Coronary artery (tissue), 2 donors: ENCODE measurements around the gene SP140.

Experiments
- DNase-seq: peaks from one replicate; pipeline ENCODE4 v3.0.0-alpha.2; 2017; ENCODE audit warnings: low spot score
- H3K27ac ChIP-seq, 2 donors: fragments of 200-600 bp; sonication (generic); one replicate each; pipeline ENCODE4 v1.5.1; 2016 to 2019
- H3K4me3 ChIP-seq: fragments of 200-600 bp; sonication (generic); 2 replicates; pipeline ENCODE4 v1.5.1; 2016; ENCODE audit warnings: mild to moderate bottlenecking, moderate library complexity
- CTCF ChIP-seq: fragments of 200-600 bp; sonication (generic); IDR thresholded peaks from one replicate; pipeline ENCODE4 v1.5.1; 2019; ENCODE audit warnings: antibody characterized with exemption

Gene SP140

GRCh38 chr2:230202430-230203109, 23.0 kb upstream of the SP140 start:
- DNase-seq = no peak
- no peak overlapping the region for H3K4me3 ChIP-seq
- no peak overlapping the region for H3K27ac ChIP-seq
- no peak for TF ChIP-seq CTCF

- TF ChIP-seq CTCF = no peak
- Histone ChIP-seq H3K27ac (no peak overlapping the region), H3K4me3 (no peak overlapping the region)
- DNase-seq = no peak
These were observed 22.3 kb upstream of the SP140 start for GRCh38 chr2:230203110-230203676.

- DNase-seq = no peak
- no peak for TF ChIP-seq CTCF
- H3K4me3 ChIP-seq = no peak overlapping the region
- no peak overlapping the region for H3K27ac ChIP-seq
These were observed 20.5 kb upstream of the SP140 start for GRCh38 chr2:230205034-230205433.

GRCh38 chr2:230205721-230206120, 19.8 kb upstream of the SP140 start:
- DNase-seq = no peak
- no peak for TF ChIP-seq CTCF
- no peak overlapping the region for H3K4me3 ChIP-seq
- H3K27ac ChIP-seq = no peak overlapping the region

GRCh38 chr2:230208576-230208975, 17.0 kb upstream of the SP140 start:
- DNase-seq = no peak
- Histone ChIP-seq H3K27ac (no peak overlapping the region), H3K4me3 (no peak overlapping the region)
- no peak for TF ChIP-seq CTCF

- no peak for DNase-seq
- H3K27ac ChIP-seq = no peak overlapping the region
- TF ChIP-seq CTCF = no peak
- no peak overlapping the region for H3K4me3 ChIP-seq
These were observed 16.0 kb upstream of the SP140 start for GRCh38 chr2:230209422-230210051.

- no peak for TF ChIP-seq CTCF
- H3K27ac ChIP-seq = no peak overlapping the region
- no peak for DNase-seq
- H3K4me3 ChIP-seq = no peak overlapping the region
These were observed 9.0 kb upstream of the SP140 start for GRCh38 chr2:230216489-230216888.
